Heart left ventricle (tissue), 16 donors: Measurements from ENCODE around the gene UST. TPM values are rescaled to one million over a fixed set of nuclear protein-coding genes. Genes with fewer than 3 reads are reported as not detected.

Experiments used
- ATAC-seq, 4 donors: fragments of 200-7000 bp; cut with Tn5 transposase; one replicate each; pipeline ENCODE4 v1.9.1; 2020 to 2022; ENCODE audit warnings: moderate library complexity in 4 of 4, mild to moderate bottlenecking in 3 of 4, moderate number of reproducible peaks in 1 of 4
- DNase-seq, 5 donors: peaks; one replicate each; pipeline ENCODE4 v3.0.0-alpha.2; 2020
- H3K27ac ChIP-seq, 12 donors: fragments of 200-600 bp; sonication (generic) in 4 of 12; one replicate each; pipeline versions ENCODE4 v1.5.0 to v1.8.0; 2016 to 2022; ENCODE audit warnings: mild to moderate bottlenecking in 2 of 12
- H3K27me3 ChIP-seq, 9 donors: fragments of 200-600 bp; sonication (generic) in 2 of 9; one replicate each; pipeline versions ENCODE4 v1.5.1 to v1.8.0; 2016 to 2022; ENCODE audit warnings: mild to moderate bottlenecking in 3 of 9
- H3K36me3 ChIP-seq, 9 donors: fragments of 200-600 bp; sonication (generic) in 2 of 9; one replicate each; pipeline versions ENCODE4 v1.5.0 to v1.8.0; 2018 to 2022; ENCODE audit warnings: mild to moderate bottlenecking in 2 of 9
- H3K4me1 ChIP-seq, 12 donors: fragments of 200-600 bp; sonication (generic) in 4 of 12; one replicate each; pipeline versions ENCODE4 v1.5.0 to v1.8.0; 2016 to 2022; ENCODE audit warnings: mild to moderate bottlenecking in 3 of 12
- H3K4me3 ChIP-seq, 12 donors: fragments of 200-600 bp; sonication (generic) in 4 of 12; one replicate each; pipeline versions ENCODE4 v1.5.0 to v1.8.0; 2017 to 2022; ENCODE audit warnings: mild to moderate bottlenecking in 9 of 12, moderate library complexity in 4 of 12
- H3K9me3 ChIP-seq, 12 donors: fragments of 200-600 bp; sonication (generic) in 4 of 12; one replicate each; pipeline versions ENCODE4 v1.5.0 to v1.8.0; 2016 to 2022; ENCODE audit warnings: mild to moderate bottlenecking in 1 of 12
- CTCF ChIP-seq, 12 donors: fragments of 200-600 bp; sonication (generic) in 4 of 12; IDR thresholded peaks; one replicate each; pipeline versions ENCODE4 v1.5.0 to v1.8.0; 2018 to 2022; ENCODE audit warnings: antibody characterized with exemption in 12 of 12, mild to moderate bottlenecking in 5 of 12
- POLR2A ChIP-seq, 2 donors: fragments of 450-650 bp; IDR thresholded peaks; one replicate each; pipeline ENCODE4 v1.6.1; 2017; ENCODE audit warnings: antibody characterized with exemption in 2 of 2, mild to moderate bottlenecking in 2 of 2, moderate library complexity in 2 of 2
- WGBS, 4 donors: extraction: QIAGEN DNeasy Blood & Tissue Kit in 2 of 4; methylation state at CpG; one replicate each; pipeline versions ENCODE4 v1.1.5 to v1.1.7; 2013 to 2018; 5-methylcytosine and 5-hydroxymethylcytosine counted together
- intact Hi-C, 10 donors: fragments of 100-400 bp; cut with DNase I; formaldehyde crosslinking; loops; one replicate each; pipeline versions ENCODE4 v1.11.1 to v1.14.2; 2022
- polyA plus RNA-seq, 2 donors: library from polyadenylated mRNA; stranded (reverse); fragments of 200-250 nt; gene quantifications; one replicate each; pipeline ENCODE4 v1.2.3, GENCODE V29; 2013
- total RNA-seq, 9 donors: library from RNA; depleted of rRNA in 2 of 9; stranded (reverse); fragments of >200 nt in 2 of 9; fragmentation: NEBNext Ultra II Directional in 3 of 9; extraction: Animal tissue kit (Norgen Biotek cat#: 25700) in 3 of 9; gene quantifications; one replicate each; pipeline versions ENCODE4 v1.1.0 to v1.2.4, GENCODE V29; 2016 to 2023
- donor health status: ischemic (EF 13 %, LVEDD 7.1; RV severe dilation, severe dysfunction).
- donor health status: healthy with polysubstance abuse.
- donor health status: DM: no; HTN: yes; CAD: no.
- donor health status: DM: no; HTN: no; CAD: no.
- donor health status: ischemic (EF 25% LVEDD 6.9; RV normal size, moderate dysfunction).
- donor health status: ischemic (EF 25% LVEDD 5.7; RV mildly dilated, moderate dysfunction).
- donor health status: healthy.
- donor health status: DM: yes; HTN: yes; CAD: no.
- donor health status: ischemic (EF 35%, LVEDD 5.7; RV mildly dilated, moderate dysfunction).
- donor health status: nonischemic (EF 11% LVEDD 7.7; RV severe dilation, severe dysfunction).
- donor health status: DM: yes; HTN: yes; CAD: no.
- donor health status: PGD.
- donor health status: ischemic (EF 29% LVEDD 5.4; RV normal size, mild dysfunction).
- donor health status: nonischemic (EF 23%, LVEDD 6.1; RV moderate dilation, normal function).

UST gene
- total and polyA plus RNA-seq, 11 donors, result 1.1 to 5.8 (median 2.7) TPM

DNA sequence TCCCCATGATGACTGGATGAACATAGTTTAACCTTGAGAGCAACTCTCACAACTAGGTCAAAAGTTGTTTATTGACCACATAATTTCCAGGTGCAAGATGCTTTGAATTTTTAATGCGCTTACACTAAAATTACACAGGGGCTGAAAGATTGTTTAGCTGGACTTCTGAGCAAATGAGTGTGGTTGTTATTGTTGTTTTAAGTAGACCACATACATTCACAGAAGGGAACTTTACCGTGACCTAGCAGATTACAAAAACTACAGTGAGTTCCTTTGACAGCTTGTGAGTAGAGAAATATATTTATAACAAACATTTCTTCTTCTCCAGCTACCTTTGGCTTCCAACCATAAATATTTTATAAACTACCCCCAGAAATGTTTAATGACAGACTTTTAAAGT lies 178.9 kb downstream of the UST start:
- Histone ChIP-seq H3K9me3 (no peaks in the 10 kb centered on the region), H3K4me3 (no peak overlapping the region), H3K27me3 (no peaks in the 10 kb centered on the region), H3K36me3 (no peaks in the 10 kb centered on the region), H3K4me1 (no peaks in the 10 kb centered on the region), H3K27ac (no peak overlapping the region)
- no peak for TF ChIP-seq CTCF (IDR thresholded peaks at IDR 0.05)
- no peak for TF ChIP-seq POLR2A (IDR thresholded peaks at IDR 0.05)
- DNase-seq (no peak), ATAC-seq (no peak)
- intact Hi-C loops, result loop anchor here in 1 of 10 donors (5.0 kb wide), 1 partner anchor 53 kb away; no protein-coding TSS in a partner anchor
- 65 to 92% (median 88%) methylated on average over 2 of the region's 2 CpGs for WGBS, 4 donors

DNA sequence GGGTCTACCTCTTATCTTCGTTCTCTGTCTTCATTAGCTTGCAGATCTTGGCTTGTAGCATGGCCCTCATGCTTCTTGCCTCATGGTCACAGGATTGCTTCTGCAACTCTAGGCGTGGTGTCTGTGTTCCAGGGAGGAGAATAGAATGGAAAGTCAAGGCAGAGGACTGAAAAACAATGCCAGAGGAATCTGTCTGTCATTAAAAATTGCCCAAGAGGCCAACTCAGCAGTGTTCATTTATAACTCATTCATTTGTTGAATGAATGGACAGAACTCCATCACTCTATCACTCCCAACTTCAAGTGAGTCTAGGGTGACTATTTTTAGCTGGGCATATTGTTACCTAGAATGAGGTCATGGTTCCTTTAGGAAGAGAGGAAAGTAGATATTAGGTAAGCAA lies 179.6 kb downstream of the UST start:
- Histone ChIP-seq H3K27ac (no peak overlapping the region), H3K4me3 (no peak overlapping the region), H3K4me1 (no peaks in the 10 kb centered on the region), H3K9me3 (no peaks in the 10 kb centered on the region), H3K36me3 (no peaks in the 10 kb centered on the region), H3K27me3 (no peaks in the 10 kb centered on the region)
- intact Hi-C loops, result loop anchor here in 1 of 10 donors (5.0 kb wide), 1 partner anchor 54 kb away; no protein-coding TSS in a partner anchor
- ATAC-seq, result peak in 3 of 4 donors; percentile 63 to 88 (median 87)
- WGBS, 4 donors, result 49 to 82% (median 58%) methylated on average over 2 of the region's 2 CpGs
- TF ChIP-seq CTCF (IDR thresholded peaks at IDR 0.05), result no peak
- no peak for TF ChIP-seq POLR2A (IDR thresholded peaks at IDR 0.05)
- DNase-seq, result no peak

- no peak overlapping the region for H3K4me3 ChIP-seq
- no peaks in the 10 kb centered on the region for H3K27me3 ChIP-seq
- 84 to 100% (median 96%) methylated on average over 1 of the region's 1 CpG for WGBS, 4 donors
- no peaks in the 10 kb centered on the region for H3K36me3 ChIP-seq
- no peaks in the 10 kb centered on the region for H3K9me3 ChIP-seq
- H3K4me1 ChIP-seq, result no peaks in the 10 kb centered on the region
- intact Hi-C loops, result loop anchor here in 1 of 10 donors (5.0 kb wide), 1 partner anchor 55 kb away; no protein-coding TSS in a partner anchor
- no peak for ATAC-seq
- TF ChIP-seq POLR2A (IDR thresholded peaks at IDR 0.05), result no peak
- TF ChIP-seq CTCF (IDR thresholded peaks at IDR 0.05), result no peak
- H3K27ac ChIP-seq, result no peak overlapping the region
- DNase-seq, result no peak
Observed at GRCh38 chr6:148927586-148927985, 180.8 kb downstream of the UST start.

GRCh38 chr6:148928811-148929210 lies 182.0 kb downstream of the UST start:
- no peak for TF ChIP-seq CTCF (IDR thresholded peaks at IDR 0.05)
- TF ChIP-seq POLR2A (IDR thresholded peaks at IDR 0.05), result no peak
- intact Hi-C loops, result loop anchor here in 1 of 10 donors (5.0 kb wide), 1 partner anchor 57 kb away; no protein-coding TSS in a partner anchor
- Histone ChIP-seq H3K9me3 (no peaks in the 10 kb centered on the region), H3K4me3 (no peak overlapping the region), H3K36me3 (no peaks in the 10 kb centered on the region), H3K27ac (no peak overlapping the region), H3K4me1 (no peaks in the 10 kb centered on the region), H3K27me3 (no peaks in the 10 kb centered on the region)
- ATAC-seq (no peak), DNase-seq (no peak)
- WGBS, 4 donors, result 94 to 100% (median 96%) methylated on average over 1 of the region's 1 CpG
